COLO829 (cell line): ENCODE results near the gene GREB1.

Experiments used
- DNase-seq: peaks from one replicate; pipeline ENCODE4 v3.0.0; 2012; ENCODE audit warnings: low spot score

GREB1 gene

GRCh38 chr2:11602563-11603204, 68.8 kb downstream of the GREB1 start:
- DNase-seq, result no peak

GRCh38 chr2:11610624-11611242, 76.9 kb downstream of the GREB1 start:
- DNase-seq, result no peak

GRCh38 chr2:11611251-11611650, 77.4 kb downstream of the GREB1 start:
- DNase-seq, result no peak

DNA sequence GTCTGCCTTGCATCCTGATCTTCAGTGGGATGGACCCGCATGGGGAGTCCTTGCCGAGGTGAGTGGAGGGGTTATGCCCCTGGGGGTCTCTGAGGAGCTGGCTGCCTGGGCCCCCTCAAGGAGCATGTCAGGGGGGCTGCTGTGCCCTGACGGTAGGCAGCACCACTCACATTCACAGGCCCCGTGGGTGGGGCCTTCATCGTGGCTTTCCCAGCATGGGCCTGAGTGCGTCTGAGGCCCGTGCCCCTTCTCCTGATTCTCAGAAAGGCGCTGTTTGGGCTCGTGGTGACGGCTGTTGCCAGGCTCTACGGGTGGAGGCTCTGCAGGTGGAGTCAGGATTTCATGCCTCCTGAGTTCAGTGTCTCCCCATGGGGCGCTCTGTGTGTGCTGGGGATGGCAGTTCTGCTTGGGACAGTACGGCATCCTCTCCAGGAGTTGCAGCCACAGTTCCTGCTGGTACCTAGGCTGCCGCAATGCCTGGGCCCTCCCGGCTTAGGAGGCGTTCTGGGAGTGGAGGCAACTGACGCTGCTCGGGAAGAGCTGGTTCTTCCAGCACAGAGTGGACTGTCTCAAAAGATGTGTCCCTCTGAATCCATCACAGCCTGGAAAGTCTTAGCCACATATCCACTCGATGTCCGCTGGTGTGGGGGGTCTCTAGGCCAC, 78.8 kb downstream of the GREB1 start:
- DNase-seq, result no peak

DNA sequence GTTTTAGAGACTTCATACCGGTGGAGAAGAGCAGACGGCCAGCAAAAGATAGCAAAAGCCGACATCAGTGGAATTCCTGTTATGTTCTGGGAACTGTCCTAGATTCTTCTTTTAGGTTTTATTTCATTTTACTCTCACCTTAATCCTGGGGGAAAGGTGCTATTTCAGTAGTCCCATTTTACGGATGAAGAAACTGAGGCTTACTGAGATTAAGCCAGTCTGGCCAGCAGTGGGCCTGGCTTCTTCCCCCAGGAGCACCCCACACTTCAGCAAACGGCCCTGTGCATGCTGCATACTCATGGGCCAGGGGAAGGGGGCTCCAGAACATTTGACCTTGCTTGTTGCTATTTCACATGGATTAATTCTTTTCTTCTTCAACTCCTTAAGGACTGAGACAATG, 79.5 kb downstream of the GREB1 start:
- no peak for DNase-seq

DNA sequence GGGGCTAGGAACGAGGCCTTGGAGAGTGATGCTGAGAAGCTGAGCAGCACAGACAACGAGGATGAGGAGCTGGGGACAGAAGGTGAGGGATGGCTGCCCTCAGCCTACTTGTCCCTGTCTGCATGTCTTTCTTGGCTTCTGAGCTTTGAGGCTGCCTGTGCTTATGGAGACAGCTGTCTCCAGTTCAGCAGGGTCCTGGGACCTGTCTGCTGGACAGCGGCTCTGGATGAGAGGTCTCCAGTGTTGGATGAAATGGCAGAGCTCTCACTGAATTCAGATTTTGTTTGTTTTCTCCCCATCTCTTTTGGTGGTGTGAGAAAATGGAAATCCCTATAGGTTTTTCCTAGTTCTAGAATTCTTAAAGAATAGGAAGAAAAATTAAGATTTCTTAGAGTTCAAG, 81.4 kb downstream of the GREB1 start:
- no peak for DNase-seq

DNA sequence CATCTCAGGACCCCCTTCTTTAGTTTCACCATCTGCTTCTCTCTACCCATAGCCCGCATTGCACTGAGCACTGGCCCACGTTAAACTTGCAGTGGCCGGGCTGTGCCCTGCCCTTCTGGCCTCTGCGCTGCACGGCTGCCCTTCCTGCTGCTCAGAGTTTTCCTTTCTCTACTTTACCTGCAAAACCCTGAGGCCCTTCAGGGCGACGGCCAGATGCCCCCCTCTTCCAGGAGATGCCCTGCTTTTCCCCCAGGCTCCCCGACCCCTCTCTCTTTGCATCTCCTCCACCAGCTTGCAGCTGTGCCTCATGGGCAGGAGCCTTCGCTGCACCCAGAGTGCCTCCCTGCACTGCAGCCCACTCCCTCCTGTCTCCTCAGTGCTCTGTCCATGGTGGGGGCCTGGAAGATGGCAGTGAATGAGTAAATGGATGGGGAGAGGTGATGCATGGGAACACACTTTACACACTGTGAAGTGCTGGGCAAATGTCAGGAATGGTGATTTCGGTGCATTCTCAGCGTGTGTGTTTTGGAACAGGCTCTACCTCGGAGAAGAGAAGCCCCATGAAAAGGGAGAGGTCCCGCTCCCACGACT, 82.3 kb downstream of the GREB1 start:
- DNase-seq, result no peak

- no peak for DNase-seq
Observed at GRCh38 chr2:11616851-11617415, 83.1 kb downstream of the GREB1 start.

DNA sequence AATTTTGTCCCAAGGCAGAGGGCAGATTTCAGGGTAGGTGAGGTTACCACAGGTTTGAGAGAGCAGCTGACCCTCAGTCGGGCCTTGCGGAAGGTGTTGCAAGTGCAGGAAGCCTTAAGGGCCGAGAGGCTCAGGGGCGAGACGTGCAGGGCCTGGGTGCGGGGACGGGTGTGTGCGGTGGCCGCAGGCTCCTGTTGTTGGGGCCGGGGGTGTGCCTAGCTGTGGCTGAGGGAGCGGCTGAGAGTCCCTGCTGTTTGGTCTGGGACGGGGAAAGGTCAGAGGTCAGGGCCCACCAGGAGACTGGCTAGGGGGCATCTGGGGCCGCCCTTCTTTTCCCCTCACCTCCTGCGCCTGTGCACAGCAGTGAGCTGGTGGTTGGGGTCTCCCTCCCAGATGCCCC, 83.7 kb downstream of the GREB1 start:
- no peak for DNase-seq

GRCh38 chr2:11617984-11618707, 84.3 kb downstream of the GREB1 start:
- no peak for DNase-seq

- no peak for DNase-seq
Observed at GRCh38 chr2:11618708-11619062, 84.8 kb downstream of the GREB1 start.

DNA sequence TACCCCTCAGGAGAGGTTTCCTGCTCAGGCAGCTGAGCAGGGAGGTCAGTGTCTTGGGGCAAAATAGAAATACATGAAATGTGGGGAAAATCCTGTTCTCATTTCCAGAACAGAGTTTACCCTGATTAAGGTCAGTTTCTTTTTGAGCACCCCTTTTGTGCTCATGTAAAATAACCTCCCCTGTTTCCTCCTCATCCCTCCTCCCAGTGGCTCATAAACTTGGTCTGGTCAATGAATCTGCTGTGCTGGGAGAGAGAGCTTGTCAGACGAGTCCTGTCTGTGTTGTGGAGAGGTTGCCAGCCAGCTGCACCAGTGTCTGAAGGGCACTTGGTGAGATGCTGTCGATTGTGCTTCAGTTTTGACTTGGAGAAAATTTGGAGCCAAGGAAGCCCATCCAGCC, 87.6 kb downstream of the GREB1 start:
- no peak for DNase-seq

- no peak for DNase-seq
Observed at GRCh38 chr2:11622611-11623010, 88.8 kb downstream of the GREB1 start.

GRCh38 chr2:11624893-11625292, 91.0 kb downstream of the GREB1 start:
- no peak for DNase-seq

DNA sequence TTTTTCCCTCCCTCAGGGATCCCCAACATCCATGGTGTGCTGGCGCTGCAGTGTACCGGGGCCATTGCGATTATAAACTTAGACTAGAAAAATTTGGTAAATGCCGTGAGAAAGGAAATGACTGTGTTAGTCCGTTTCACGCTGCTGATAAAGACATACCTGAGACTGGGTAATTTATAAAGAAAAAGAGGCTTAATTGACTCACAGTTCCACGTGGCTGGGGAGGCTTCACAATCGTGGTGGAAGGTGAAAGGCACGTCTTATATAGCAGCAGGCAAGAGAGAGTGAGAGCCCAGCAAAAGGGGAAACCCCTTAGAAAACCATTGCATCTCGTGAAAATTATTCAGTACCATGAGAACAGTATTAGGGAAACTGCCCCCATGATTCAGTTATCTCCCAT, 91.8 kb downstream of the GREB1 start:
- DNase-seq, result no peak

- no peak for DNase-seq
Observed at GRCh38 chr2:11628675-11629074, 94.8 kb downstream of the GREB1 start.

GRCh38 chr2:11629215-11629614, 95.4 kb downstream of the GREB1 start:
- no peak for DNase-seq

GRCh38 chr2:11629851-11630250, 96.0 kb downstream of the GREB1 start:
- DNase-seq, result no peak

- no peak for DNase-seq
Observed at GRCh38 chr2:11630855-11631254, 97.0 kb downstream of the GREB1 start.

DNA sequence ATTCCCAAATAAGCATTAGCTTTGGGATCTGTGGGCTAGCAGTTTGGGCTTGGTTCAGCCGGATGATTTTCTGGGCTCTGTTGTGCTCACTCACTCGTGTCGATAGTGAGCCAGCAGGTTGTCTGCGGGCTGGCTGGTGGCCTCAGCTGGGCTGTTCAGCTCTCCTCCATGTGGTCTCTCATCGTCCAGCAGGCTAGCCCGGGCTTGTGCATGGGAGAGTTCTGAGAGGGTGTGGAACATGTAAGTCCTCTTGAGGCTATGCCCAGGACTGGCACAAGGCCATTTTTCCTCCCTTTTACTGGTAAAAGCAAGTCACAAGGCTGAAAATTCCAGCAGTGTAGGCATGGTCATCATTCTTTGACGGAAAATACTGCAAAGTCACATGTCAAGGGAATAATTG, 97.6 kb downstream of the GREB1 start:
- DNase-seq, result no peak

DNA sequence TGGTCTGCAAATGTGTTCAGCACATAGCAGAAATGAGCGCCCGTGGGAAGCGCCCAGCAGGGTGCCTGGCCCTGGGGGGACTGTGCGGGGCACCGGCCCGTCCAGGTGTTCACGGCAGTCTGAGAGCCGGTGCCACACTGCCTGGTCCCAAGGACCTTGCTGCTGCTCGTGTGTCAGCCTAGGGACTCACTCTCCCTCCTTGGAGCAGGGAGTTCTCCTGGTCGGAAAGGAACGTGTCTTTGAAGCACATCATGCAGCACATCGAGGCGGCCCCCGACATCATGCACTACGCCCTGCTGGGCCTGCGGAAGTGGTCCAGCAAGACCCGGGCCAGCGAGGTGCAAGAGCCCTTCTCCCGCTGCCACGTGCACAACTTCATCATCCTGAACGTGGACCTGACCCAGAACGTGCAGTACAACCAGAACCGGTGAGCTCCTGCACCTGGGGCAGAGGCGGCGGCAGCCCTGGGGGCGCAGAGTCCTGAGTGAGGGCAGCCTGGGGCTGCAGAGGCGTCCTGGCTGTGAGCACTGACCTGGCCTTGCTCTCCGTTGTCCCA, 100.2 kb downstream of the GREB1 start:
- DNase-seq, result no peak

DNA sequence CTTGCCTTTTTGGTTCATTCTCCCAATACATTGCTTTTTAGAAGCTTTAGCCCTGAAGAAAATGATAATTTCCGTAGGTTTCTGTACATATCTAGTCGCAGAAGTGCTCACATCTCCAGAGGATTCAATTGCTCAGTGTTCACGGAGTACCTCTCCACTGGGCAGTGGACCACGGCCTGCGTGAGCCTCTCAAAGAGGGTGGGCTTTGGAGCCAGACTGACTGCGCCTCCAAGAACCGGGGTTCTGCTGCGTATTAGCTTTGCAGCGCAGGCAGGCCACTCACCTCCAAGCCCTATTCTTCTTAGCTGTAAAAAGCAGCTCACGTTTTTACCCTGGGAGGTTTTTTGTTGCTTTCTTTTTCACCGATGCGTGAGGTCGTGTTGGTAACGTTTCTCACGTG, 100.7 kb downstream of the GREB1 start:
- DNase-seq, result no peak
